ENCODE data around the gene TEN1.

GRCh38 chr17:76048711-76049110, 69.7 kb downstream of the TEN1 start:
- no peak for TF ChIP-seq POLR2AphosphoS5 (IDR thresholded peaks at IDR 0.05; ENCODE audit: low read depth, low read length)
- no peak for TF ChIP-seq POLR2A (IDR thresholded peaks at IDR 0.05; ENCODE audit: low read depth, low read length)
- no peak for TF ChIP-seq TAF1 (IDR thresholded peaks at IDR 0.05; ENCODE audit: borderline replicate concordance, low read depth, low read length)

Data from GM12892 (cell line).